BJ (cell line): ENCODE data around the gene VTI1A. TPM values are rescaled to one million over a fixed set of nuclear protein-coding genes. Genes with fewer than 3 reads are reported as not detected.

Experiments used
- CTCF ChIA-PET: fragments of 350-600 bp; formaldehyde crosslinking; extraction: SDS; loops from one replicate; lab custom pipeline; 2021; ENCODE audit warnings: antibody characterized with exemption, inconsistent platforms; lab: Yijun Ruan, JAX
- POLR2A ChIA-PET: fragments of 300-600 bp; sonication (Branson Sonifier 250); formaldehyde crosslinking; extraction: SDS; loops from one replicate; lab custom pipeline; 2021; ENCODE audit warnings: antibody characterized with exemption; lab: Charles Lee
- DNase-seq: peaks from one replicate; pipeline ENCODE4 v3.0.0-alpha.2; 2011; ENCODE audit warnings: low read depth
- H3K27me3 ChIP-seq: 2 replicates; pipeline ENCODE4 v1.6.0; 2011; ENCODE audit warnings: low read length; ENCODE audit not compliant: control insufficient read depth, insufficient read depth
- H3K36me3 ChIP-seq: 2 replicates; pipeline ENCODE4 v1.5.1; 2011; ENCODE audit warnings: low read length; ENCODE audit not compliant: control insufficient read depth, insufficient read depth
- H3K4me3 ChIP-seq: 2 replicates; pipeline ENCODE4 v1.5.1; 2011; ENCODE audit warnings: low read depth, mild to moderate bottlenecking, control low read depth, low read length
- CTCF ChIP-seq: IDR thresholded peaks from 2 replicates; pipeline ENCODE4 v1.5.1; 2011; ENCODE audit warnings: low read depth, mild to moderate bottlenecking, control low read depth, inconsistent platforms, low read length, moderate library complexity; ENCODE audit not compliant: insufficient read depth
- polyA plus RNA-seq: library from polyadenylated mRNA; depleted of rRNA; stranded (reverse); fragments of >200 nt; gene quantifications from 2 replicates; pipeline ENCODE4 v1.2.3, GENCODE V29; 2011

Gene VTI1A
- polyA plus RNA-seq, 1 experiment, result 13.4 TPM

- Histone ChIP-seq H3K27me3 (no peaks in the 10 kb centered on the region), H3K36me3 (no peaks in the 10 kb centered on the region), H3K4me3 (no peak overlapping the region)
- no peak for DNase-seq
- TF ChIP-seq CTCF, result no peak
- ChIA-PET POLR2A (no interaction called here), CTCF (no interaction called here)
Measured at GRCh38 chr10:112769611-112770370, 322.8 kb downstream of the VTI1A start.

GRCh38 chr10:112771733-112772132 is 324.7 kb downstream of the VTI1A start:
- CTCF ChIA-PET, result interaction anchor here (0.6 kb wide), 1 partner anchor 298 kb away, joined by 5 read pairs; no protein-coding TSS in a partner anchor
- no peak for DNase-seq
- no peak for TF ChIP-seq CTCF
- POLR2A ChIA-PET, result no interaction called here
- no peaks in the 10 kb centered on the region for H3K36me3 ChIP-seq
- H3K27me3 ChIP-seq, result no peaks in the 10 kb centered on the region
- no peak overlapping the region for H3K4me3 ChIP-seq

- DNase-seq, result no peak
- no peaks in the 10 kb centered on the region for H3K27me3 ChIP-seq
- no peaks in the 10 kb centered on the region for H3K36me3 ChIP-seq
- CTCF ChIA-PET, result interaction anchor here (0.6 kb wide), 1 partner anchor 550 kb away, joined by 3 read pairs; no protein-coding TSS in a partner anchor
- TF ChIP-seq CTCF, result no peak
- POLR2A ChIA-PET, result no interaction called here
- no peak overlapping the region for H3K4me3 ChIP-seq
Measured at GRCh38 chr10:112773783-112774182, 326.8 kb downstream of the VTI1A start.

- Histone ChIP-seq H3K36me3 (no peaks in the 10 kb centered on the region), H3K27me3 (no peaks in the 10 kb centered on the region), H3K4me3 (no peak overlapping the region)
- ChIA-PET POLR2A (no interaction called here), CTCF (interaction anchor here (0.6 kb wide), 1 partner anchor 549 kb away, joined by 3 read pairs; no protein-coding TSS in a partner anchor)
- DNase-seq, result no peak
- no peak for TF ChIP-seq CTCF
Measured at GRCh38 chr10:112774210-112774609, 327.2 kb downstream of the VTI1A start.

- no peaks in the 10 kb centered on the region for H3K27me3 ChIP-seq
- ChIA-PET POLR2A (interaction anchor here (1.2 kb wide), 1 partner anchor 23 kb away, joined by 4 read pairs; no protein-coding TSS in a partner anchor), CTCF (interaction anchor here (1.3 to 1.4 kb wide), 2 partner anchors 15 to 40 kb away, joined by 4 to 8 read pairs; no protein-coding TSS in a partner anchor)
- TF ChIP-seq CTCF, result no peak
- no peak for DNase-seq
- no peak overlapping the region for H3K4me3 ChIP-seq
- no peaks in the 10 kb centered on the region for H3K36me3 ChIP-seq
Measured at GRCh38 chr10:112774798-112775197, 327.8 kb downstream of the VTI1A start.
